ENCODE data around the gene VPS41.

The VPS41 gene

GRCh38 chr7:38753347-38753746, 155.6 kb downstream of the VPS41 start:
- TF ChIP-seq, protein P1, sequence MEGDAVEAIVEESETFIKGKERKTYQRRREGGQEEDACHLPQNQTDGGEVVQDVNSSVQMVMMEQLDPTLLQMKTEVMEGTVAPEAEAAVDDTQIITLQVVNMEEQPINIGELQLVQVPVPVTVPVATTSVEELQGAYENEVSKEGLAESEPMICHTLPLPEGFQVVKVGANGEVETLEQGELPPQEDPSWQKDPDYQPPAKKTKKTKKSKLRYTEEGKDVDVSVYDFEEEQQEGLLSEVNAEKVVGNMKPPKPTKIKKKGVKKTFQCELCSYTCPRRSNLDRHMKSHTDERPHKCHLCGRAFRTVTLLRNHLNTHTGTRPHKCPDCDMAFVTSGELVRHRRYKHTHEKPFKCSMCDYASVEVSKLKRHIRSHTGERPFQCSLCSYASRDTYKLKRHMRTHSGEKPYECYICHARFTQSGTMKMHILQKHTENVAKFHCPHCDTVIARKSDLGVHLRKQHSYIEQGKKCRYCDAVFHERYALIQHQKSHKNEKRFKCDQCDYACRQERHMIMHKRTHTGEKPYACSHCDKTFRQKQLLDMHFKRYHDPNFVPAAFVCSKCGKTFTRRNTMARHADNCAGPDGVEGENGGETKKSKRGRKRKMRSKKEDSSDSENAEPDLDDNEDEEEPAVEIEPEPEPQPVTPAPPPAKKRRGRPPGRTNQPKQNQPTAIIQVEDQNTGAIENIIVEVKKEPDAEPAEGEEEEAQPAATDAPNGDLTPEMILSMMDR (IDR thresholded peaks at IDR 0.05; ENCODE audit: extremely low read depth, missing control alignments), result no peak
- no peak for DNase-seq (ENCODE audit: low spot score)

GRCh38 chr7:38751416-38751815, 157.6 kb downstream of the VPS41 start:
- no peak for DNase-seq (ENCODE audit: low spot score)
- TF ChIP-seq, protein P1 (IDR thresholded peaks at IDR 0.05; ENCODE audit: extremely low read depth, missing control alignments), result no peak

DNA sequence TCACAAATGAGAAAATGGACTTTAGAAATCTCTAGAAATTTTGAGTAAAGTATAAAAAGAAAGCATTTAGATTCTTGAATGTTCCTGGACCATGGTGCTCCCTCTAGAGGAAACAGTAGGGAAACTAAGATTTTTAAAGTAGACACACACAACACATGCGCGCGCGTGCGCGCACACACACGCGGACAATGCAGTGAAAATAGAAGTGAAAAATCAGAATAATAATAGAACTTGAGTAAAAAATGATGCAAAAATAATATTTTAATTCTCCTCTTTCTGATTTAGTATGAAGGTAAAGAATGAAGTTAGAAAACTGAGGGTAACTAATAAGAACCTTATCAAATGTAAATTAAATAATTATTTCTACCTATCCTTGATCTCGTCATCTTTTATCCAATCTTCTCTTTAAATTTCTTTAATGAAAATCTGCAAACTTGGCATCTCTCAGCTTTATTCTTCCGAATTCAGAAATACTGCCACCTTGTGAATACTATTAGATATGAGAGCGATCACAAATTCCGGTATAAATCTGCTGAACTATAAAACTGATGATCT, 160.9 kb downstream of the VPS41 start:
- TF ChIP-seq, protein P1 (IDR thresholded peaks at IDR 0.05; ENCODE audit: extremely low read depth, missing control alignments), result no peak
- no peak for DNase-seq (ENCODE audit: low spot score)

DNA sequence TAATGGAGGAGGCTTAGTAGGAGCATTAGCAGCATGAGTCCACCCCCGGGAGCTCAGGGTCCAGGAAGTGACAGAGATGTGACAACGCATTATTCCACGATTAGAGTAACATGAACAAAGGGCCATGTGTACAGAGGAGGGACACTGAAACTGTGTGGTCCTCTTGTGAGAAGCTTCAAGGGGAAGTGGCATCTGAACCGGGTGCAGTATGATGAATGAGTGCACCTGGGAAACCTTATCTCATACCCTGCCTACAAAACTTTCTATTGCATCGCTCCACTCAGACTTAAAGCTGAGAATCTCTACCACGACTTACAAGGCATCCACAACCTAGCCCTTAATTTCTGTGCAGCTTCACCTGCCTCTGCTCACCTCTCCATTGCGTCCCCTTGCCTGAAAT, 162.6 kb downstream of the VPS41 start:
- TF ChIP-seq, protein P1 (IDR thresholded peaks at IDR 0.05; ENCODE audit: extremely low read depth, missing control alignments), result no peak
- DNase-seq (ENCODE audit: low spot score), result no peak

- DNase-seq (ENCODE audit: low spot score), result no peak
Measured at GRCh38 chr7:38744746-38745145, 164.2 kb downstream of the VPS41 start.

GRCh38 chr7:38743899-38744298, 165.1 kb downstream of the VPS41 start:
- no peak for DNase-seq (ENCODE audit: low spot score)
- TF ChIP-seq, protein P1 (IDR thresholded peaks at IDR 0.05; ENCODE audit: extremely low read depth, missing control alignments), result no peak

More at GRCh38 chr7:38744746-38745145, 164.2 kb downstream of the VPS41 start:
- TF ChIP-seq, protein P1 (IDR thresholded peaks at IDR 0.05; ENCODE audit: extremely low read depth, missing control alignments), result no peak

- TF ChIP-seq, protein P1 (IDR thresholded peaks at IDR 0.05; ENCODE audit: extremely low read depth, missing control alignments), result no peak
- no peak for DNase-seq (ENCODE audit: low spot score)
Measured at GRCh38 chr7:38740041-38740440, 168.9 kb downstream of the VPS41 start.
